HCT116 (cell line): ENCODE measurements around the gene TRPM3.

ENCODE experiments used
- CEBPB ChIP-seq: IDR thresholded peaks from 2 replicates; pipeline ENCODE4 v1.6.1; 2012; ENCODE audit warnings: low read depth
- CTCF ChIP-seq, 3 experiments: fragments of 200-600 bp in 1 of 3; sonication (generic) in 1 of 3; IDR thresholded peaks in 2 of 3; conservative IDR thresholded peaks in 1 of 3; 2 replicates each; pipeline ENCODE4 v1.5.1; 2012 to 2017; ENCODE audit warnings: low read depth in 2 of 3, low read length in 2 of 3, antibody characterized with exemption in 1 of 3, borderline replicate concordance in 1 of 3, control low read depth in 1 of 3, mild to moderate bottlenecking in 1 of 3, mixed read lengths in 1 of 3, mixed run types in 1 of 3, moderate library complexity in 1 of 3; ENCODE audit not compliant: insufficient read depth in 1 of 3
- ELF1 ChIP-seq: IDR thresholded peaks from 2 replicates; pipeline ENCODE4 v1.6.1; 2012; ENCODE audit warnings: low read depth, borderline replicate concordance
- EZH2 ChIP-seq: fragments of 200-600 bp; sonication (generic); IDR thresholded peaks from 2 replicates; pipeline ENCODE4 v1.6.1; 2017; ENCODE audit warnings: antibody characterized with exemption, mixed run types
- EZH2phosphoT487 ChIP-seq: fragments of 200-600 bp; IDR thresholded peaks from 2 replicates; pipeline ENCODE4 v1.6.1; 2018; ENCODE audit warnings: antibody characterized with exemption, borderline replicate concordance
- MAX ChIP-seq: IDR thresholded peaks from 2 replicates; pipeline ENCODE4 v1.6.1; 2012
- POLR2A ChIP-seq: IDR thresholded peaks from 2 replicates; pipeline ENCODE4 v1.7.0; 2011; ENCODE audit warnings: borderline replicate concordance; ENCODE audit not compliant: insufficient read depth, insufficient read length; ENCODE audit errors: extremely low read depth
- POLR2AphosphoS5 ChIP-seq: IDR thresholded peaks from 2 replicates; pipeline ENCODE4 v1.6.1; 2011; ENCODE audit warnings: mild to moderate bottlenecking, low read depth, low read length, moderate library complexity
- RAD21 ChIP-seq: IDR thresholded peaks from 2 replicates; pipeline ENCODE4 v1.6.1; 2012; ENCODE audit warnings: low read depth, mild to moderate bottlenecking
- REST ChIP-seq: IDR thresholded peaks from 2 replicates; pipeline ENCODE4 v1.6.1; 2012; ENCODE audit warnings: low read depth
- SP1 ChIP-seq: IDR thresholded peaks from 2 replicates; pipeline ENCODE4 v1.6.1; 2012; ENCODE audit warnings: low read depth
- TCF7L2 ChIP-seq: IDR thresholded peaks from 2 replicates; pipeline ENCODE4 v1.7.0; 2011; ENCODE audit warnings: borderline replicate concordance, inconsistent platforms; ENCODE audit not compliant: insufficient read depth, insufficient read length; ENCODE audit errors: extremely low read depth
- ZFX ChIP-seq: fragments of 450-650 bp; IDR thresholded peaks from 2 replicates; pipeline ENCODE4 v1.6.1; 2017
- ZNF274 ChIP-seq: fragments of 200-500 bp; sonication (Bioruptor generic); IDR thresholded peaks from 2 replicates; pipeline ENCODE4 v1.6.1; 2014; ENCODE audit warnings: mild to moderate bottlenecking, low read depth, low read length, inconsistent platforms

GRCh38 chr9:70519912-70520724, 601.3 kb downstream of the TRPM3 start:
- TF ChIP-seq POLR2AphosphoS5 (no peak), TCF7L2 (no peak), EZH2phosphoT487 (no peak), POLR2A (no peak), RAD21 (no peak), ZNF274 (no peak), MAX (no peak), ELF1 (no peak), EZH2 (no peak), CTCF (IDR thresholded peaks at IDR 0.05 in 2 of 3, conservative IDR thresholded peaks at IDR 0.05 in 1 of 3; ENCODE audit: borderline replicate concordance in 1 of 3, insufficient read depth in 1 of 3, low read depth in 2 of 3, low read length in 2 of 3) (no peak), CEBPB (no peak), REST (no peak), ZFX (no peak), SP1 (no peak)
